Ectodermal cell (in vitro differentiated cells): ENCODE measurements around the gene FCAR. TPM values are rescaled to one million over a fixed set of nuclear protein-coding genes. Genes with fewer than 3 reads are reported as not detected.
"Not testable (repeated sequence)": the region's sequence is repeated elsewhere in the genome, so short reads cannot be mapped to it uniquely, and the experiment has no call there.

Source experiments
- H3K27ac ChIP-seq: 2 replicates; pipeline ENCODE4 v1.7.0; 2013; ENCODE audit warnings: mild to moderate bottlenecking, low read depth, low read length; ENCODE audit not compliant: insufficient read depth, poor library complexity, severe bottlenecking
- H3K27me3 ChIP-seq: 2 replicates; pipeline ENCODE4 v1.7.0; 2013; ENCODE audit warnings: mild to moderate bottlenecking, low read length; ENCODE audit not compliant: insufficient read depth, control insufficient read depth, poor library complexity, severe bottlenecking
- H3K36me3 ChIP-seq: one replicate; pipeline ENCODE4 v1.7.0; 2013; ENCODE audit warnings: low read length; ENCODE audit not compliant: control insufficient read depth, insufficient read depth
- H3K4me1 ChIP-seq: one replicate; pipeline ENCODE4 v1.7.0; 2013; ENCODE audit warnings: low read length; ENCODE audit not compliant: control insufficient read depth, insufficient read depth
- H3K4me3 ChIP-seq: 2 replicates; pipeline ENCODE4 v1.7.0; 2013; ENCODE audit warnings: low read depth, low read length, control low read depth; ENCODE audit not compliant: insufficient read depth
- H3K9me3 ChIP-seq: 2 replicates; pipeline ENCODE4 v1.7.0; 2013; ENCODE audit warnings: mild to moderate bottlenecking, low read length, moderate library complexity; ENCODE audit not compliant: control insufficient read depth
- WGBS, 2 experiments: methylation state at CpG; one replicate each; pipeline ENCODE4 v1.1.7; 2013; ENCODE audit warnings: missing lambda C conversion rate in 2 of 2; 5-methylcytosine and 5-hydroxymethylcytosine counted together
- polyA plus RNA-seq, 4 experiments: library from polyadenylated mRNA; stranded (reverse); fragments of 50-300 nt; gene quantifications; one replicate each; pipeline ENCODE4 v1.2.3, GENCODE V29; 2013

Gene FCAR
- not detected for polyA plus RNA-seq (2013, experiment 1 of 4)
- not detected for polyA plus RNA-seq (2013, experiment 2 of 4)
- polyA plus RNA-seq (2013, experiment 3 of 4), result not detected
- polyA plus RNA-seq (2013, experiment 4 of 4), result not detected

GRCh38 chr19:54873990-54874389 is at the start of gene FCAR:
TSS of gene FCAR (plus strand) at chr19:54874235. CDS start at chr19:54874290, 55 bp downstream.
- WGBS, 2 experiments, result 75 to 82% methylated on average over 8 of the region's 8 CpGs
- H3K36me3 ChIP-seq, result no peaks in the 10 kb centered on the region
- H3K4me3 ChIP-seq, result no peak within 1 kb of the TSS
- peaks cover 3% of the 10 kb centered on the region for H3K9me3 ChIP-seq
- no peaks in the 10 kb centered on the region for H3K4me1 ChIP-seq
- H3K27ac ChIP-seq, result no peak within 1 kb of the TSS
- no peaks in the 10 kb centered on the region for H3K27me3 ChIP-seq

GRCh38 chr19:54824416-54824815 is 49.6 kb upstream of the FCAR start:
- H3K27me3 ChIP-seq, H3K27ac ChIP-seq, H3K4me1 ChIP-seq, H3K4me3 ChIP-seq, H3K9me3 ChIP-seq, H3K36me3 ChIP-seq: not testable (repeated sequence)
- 56 to 66% methylated on average over 4 of the region's 4 CpGs for WGBS, 2 experiments

GRCh38 chr19:54825326-54825725 is 48.7 kb upstream of the FCAR start:
- not testable (repeated sequence) for H3K36me3 ChIP-seq, H3K4me1 ChIP-seq, H3K27ac ChIP-seq, H3K9me3 ChIP-seq, H3K27me3 ChIP-seq, H3K4me3 ChIP-seq
- 69 to 71% methylated on average over 5 of the region's 7 CpGs for WGBS, 2 experiments

- 76% methylated on average over 6 to 7 of the region's 8 CpGs for WGBS, 2 experiments
- H3K36me3 ChIP-seq, H3K9me3 ChIP-seq: not testable (repeated sequence)
These were observed 46.0 kb upstream of the FCAR start for GRCh38 chr19:54828064-54828463.

DNA sequence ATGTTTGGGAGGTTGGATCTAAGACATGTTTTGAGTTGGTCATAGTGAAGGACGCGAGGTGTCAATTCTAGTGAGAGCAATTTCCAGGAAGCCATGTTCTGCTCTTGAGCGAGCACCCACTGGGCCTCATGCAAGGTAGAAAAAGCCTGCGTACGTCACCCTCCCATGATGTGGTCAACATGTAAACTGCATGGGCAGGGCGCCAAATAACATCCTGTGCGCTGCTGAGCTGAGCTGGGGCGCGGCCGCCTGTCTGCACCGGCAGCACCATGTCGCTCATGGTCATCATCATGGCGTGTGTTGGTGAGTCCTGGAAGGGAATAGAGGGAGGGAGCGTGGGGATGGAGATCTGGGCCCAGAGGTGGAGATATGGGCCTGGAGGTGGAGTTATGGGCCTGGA is 41.5 kb upstream of the FCAR start, which contains the start of gene KIR2DS4:
Gene KIR2DS4 (plus strand): TSS at position 181 of the 400 bp plus-strand sequence.
- H3K27ac ChIP-seq, H3K4me1 ChIP-seq, H3K27me3 ChIP-seq, H3K36me3 ChIP-seq, H3K4me3 ChIP-seq, H3K9me3 ChIP-seq: not testable (repeated sequence)
- 85 to 87% methylated on average over 14 of the region's 14 CpGs for WGBS, 2 experiments

More at GRCh38 chr19:54828064-54828463, 46.0 kb upstream of the FCAR start:
- H3K4me3 ChIP-seq, H3K27me3 ChIP-seq, H3K4me1 ChIP-seq, H3K27ac ChIP-seq: not testable (repeated sequence)

DNA sequence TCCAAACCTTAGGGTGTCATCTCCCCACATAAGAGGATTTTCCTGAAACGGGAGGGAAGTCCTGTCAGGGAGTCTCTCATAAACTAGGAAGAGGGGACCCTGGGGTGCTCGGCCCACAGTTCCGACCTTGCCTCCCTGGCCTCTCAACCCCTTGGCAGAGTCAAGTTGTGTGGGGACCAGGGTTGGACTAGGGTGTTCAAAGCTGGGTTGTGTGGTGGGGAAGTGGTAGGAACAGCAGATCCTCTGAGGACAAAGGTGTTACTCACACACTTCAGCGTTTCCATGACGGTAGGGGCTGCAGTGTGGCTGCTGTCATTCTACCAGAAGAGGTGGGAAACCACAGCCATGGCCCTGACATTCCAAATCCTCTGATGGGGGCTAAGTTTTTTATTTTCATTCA is 38.9 kb upstream of the FCAR start:
- H3K4me1 ChIP-seq, H3K27ac ChIP-seq, H3K36me3 ChIP-seq, H3K27me3 ChIP-seq, H3K4me3 ChIP-seq, H3K9me3 ChIP-seq: not testable (repeated sequence)
- WGBS, 2 experiments, result 83 to 93% methylated on average over 5 of the region's 5 CpGs

- not testable (repeated sequence) for H3K4me1 ChIP-seq, H3K27ac ChIP-seq, H3K9me3 ChIP-seq, H3K27me3 ChIP-seq, H3K36me3 ChIP-seq, H3K4me3 ChIP-seq
- WGBS, 2 experiments, result 68 to 78% methylated on average over 2 of the region's 2 CpGs
These were observed 36.5 kb upstream of the FCAR start for GRCh38 chr19:54837522-54837921.

- not testable (repeated sequence) for H3K4me3 ChIP-seq, H3K36me3 ChIP-seq, H3K27ac ChIP-seq, H3K4me1 ChIP-seq, H3K9me3 ChIP-seq, H3K27me3 ChIP-seq
- WGBS, 2 experiments, result 69 to 70% methylated on average over 8 of the region's 8 CpGs
These were observed 30.9 kb upstream of the FCAR start for GRCh38 chr19:54843171-54843570.

- H3K27ac ChIP-seq, H3K4me3 ChIP-seq, H3K4me1 ChIP-seq, H3K9me3 ChIP-seq, H3K27me3 ChIP-seq, H3K36me3 ChIP-seq: not testable (repeated sequence)
- WGBS, 2 experiments, result 84 to 90% methylated on average over 16 of the region's 16 CpGs
These were observed 23.9 kb upstream of the FCAR start, which contains the start of gene KIR3DL2 for GRCh38 chr19:54850061-54850640. TSS of gene KIR3DL2 (plus strand) at chr19:54850443. CDS start at chr19:54850476, 33 bp downstream.

DNA sequence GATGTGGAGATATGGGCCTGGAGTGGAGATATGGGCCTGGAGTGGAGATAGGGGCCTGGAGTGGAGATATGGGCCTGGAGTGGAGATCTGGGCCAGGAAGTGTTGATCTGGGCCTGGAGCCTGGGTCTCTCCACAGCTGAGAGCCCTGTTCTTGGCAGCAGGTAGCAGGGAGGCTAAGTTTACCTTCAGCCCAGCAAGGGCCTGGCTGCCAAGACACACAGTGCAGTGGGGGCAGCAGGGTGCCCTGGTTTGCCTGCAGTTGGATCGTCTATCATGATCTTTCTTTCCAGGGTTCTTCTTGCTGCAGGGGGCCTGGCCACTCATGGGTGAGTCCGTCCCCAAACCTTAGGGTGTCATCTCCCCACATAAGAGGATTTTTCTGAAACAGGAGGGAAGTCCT is 23.1 kb upstream of the FCAR start:
- Histone ChIP-seq H3K4me1 (no peaks in the 10 kb centered on the region), H3K4me3 (no peak overlapping the region), H3K27me3 (no peaks in the 10 kb centered on the region), H3K36me3 (no peaks in the 10 kb centered on the region), H3K9me3 (peaks cover 5% of the 10 kb centered on the region), H3K27ac (no peak overlapping the region)
- 48 to 62% methylated on average over 2 of the region's 2 CpGs for WGBS, 2 experiments

GRCh38 chr19:54851353-54851752 is 22.7 kb upstream of the FCAR start:
- WGBS, 2 experiments, result 88 to 89% methylated on average over 7 of the region's 7 CpGs
- peaks cover 5% of the 10 kb centered on the region for H3K9me3 ChIP-seq

More at GRCh38 chr19:54851353-54851752, 22.7 kb upstream of the FCAR start:
- Histone ChIP-seq H3K27me3 (no peaks in the 10 kb centered on the region), H3K4me3 (no peak overlapping the region), H3K27ac (no peak overlapping the region), H3K4me1 (no peaks in the 10 kb centered on the region), H3K36me3 (no peaks in the 10 kb centered on the region)
